Kidney (tissue), 14 donors: ENCODE data around the gene LRCH3. TPM values are rescaled to one million over a fixed set of nuclear protein-coding genes. Genes with fewer than 3 reads are reported as not detected.

Source experiments
- DNase-seq, 5 donors: peaks; one replicate each; pipeline ENCODE4 v3.0.0-alpha.2; 2013 to 2020
- FAIRE-seq: peaks from 2 replicates; lab custom pipeline; 2012; peaks lifted over from hg19 to GRCh38; lab: Jason Lieb, UNC
- H3K27ac ChIP-seq, 2 donors: one replicate each; pipeline ENCODE4 v1.7.0; 2013; ENCODE audit warnings: low read depth in 2 of 2, low read length in 2 of 2, inconsistent platforms in 1 of 2
- H3K27me3 ChIP-seq: one replicate; pipeline ENCODE4 v1.7.1; 2013; ENCODE audit warnings: low read length, inconsistent platforms; ENCODE audit not compliant: control insufficient read depth, insufficient read depth
- H3K36me3 ChIP-seq, 3 donors: one replicate each; pipeline versions ENCODE4 v1.7.0 to v1.7.1; 2013; ENCODE audit warnings: low read length in 3 of 3, control low read depth in 1 of 3, inconsistent platforms in 1 of 3; ENCODE audit not compliant: insufficient read depth in 3 of 3, control insufficient read depth in 2 of 3
- H3K4me1 ChIP-seq, 3 donors: one replicate each; pipeline versions ENCODE4 v1.7.0 to v1.7.1; 2013; ENCODE audit warnings: low read length in 3 of 3, inconsistent platforms in 1 of 3, low read depth in 1 of 3; ENCODE audit not compliant: control insufficient read depth in 2 of 3, insufficient read depth in 2 of 3
- H3K4me3 ChIP-seq, 3 donors: one replicate each; pipeline versions ENCODE4 v1.7.0 to v1.8.1; 2013; ENCODE audit warnings: low read length in 3 of 3, control low read depth in 1 of 3, inconsistent platforms in 1 of 3
- H3K9ac ChIP-seq, 3 donors: one replicate each; pipeline versions ENCODE4 v1.7.0 to v1.7.1; 2013; ENCODE audit warnings: low read length in 3 of 3, control low read depth in 1 of 3, inconsistent platforms in 1 of 3
- H3K9me3 ChIP-seq, 3 donors: one replicate each; pipeline versions ENCODE4 v1.7.0 to v1.7.1; 2013; ENCODE audit warnings: low read length in 3 of 3, control low read depth in 1 of 3, inconsistent platforms in 1 of 3; ENCODE audit not compliant: control insufficient read depth in 2 of 3, insufficient read depth in 1 of 3
- CTCF ChIP-seq: IDR thresholded peaks from 3 replicates; pipeline ENCODE4 v1.5.1; 2012; ENCODE audit warnings: mild to moderate bottlenecking, moderate library complexity, borderline replicate concordance; ENCODE audit not compliant: insufficient read depth; ENCODE audit errors: extremely low read depth
- intact Hi-C: fragments of 100-400 bp; cut with DNase I; formaldehyde crosslinking; loops from one replicate; pipeline ENCODE4 v1.11.1; 2022
- polyA plus RNA-seq: library from polyadenylated mRNA; stranded (reverse); fragments of 350-450 nt; fragmentation: Illumina TruSeq; extraction: RNeasy Lipid Tissue Mini Kit (QIAGEN cat#74804); gene quantifications from one replicate; pipeline ENCODE4 v1.2.3, GENCODE V29; 2014; ENCODE audit warnings: low read depth, low replicate concordance; ENCODE audit not compliant: insufficient read depth
- total RNA-seq: library from RNA; stranded (reverse); fragmentation: NEBNext Ultra II Directional; extraction: Animal tissue kit (Norgen Biotek cat#: 25700); gene quantifications from one replicate; pipeline ENCODE4 v1.2.1, GENCODE V29; 2021
- donor health status: control.
- donor health status: control.
- donor health status: control.
- donor health status: control.
- donor health status: control.
- donor health status: DM: yes; HTN: yes; CAD: no.
- donor health status: Normal renal cell carcinoma (clear cell type).

LRCH3 gene
- total and polyA plus RNA-seq, 2 donors from 2014 or later = 11.6 to 52.0 TPM

- H3K4me1 ChIP-seq = no peaks in the 10 kb centered on the region
- no peak overlapping the region for H3K9ac ChIP-seq
- H3K27ac ChIP-seq = no peak overlapping the region
- no peaks in the 10 kb centered on the region for H3K9me3 ChIP-seq
- DNase-seq (no peak), FAIRE-seq (no peak)
- no peaks in the 10 kb centered on the region for H3K27me3 ChIP-seq
- intact Hi-C loops = no loop called here
- H3K36me3 ChIP-seq = no peaks in the 10 kb centered on the region
- H3K4me3 ChIP-seq = no peak overlapping the region
- TF ChIP-seq CTCF = no peak
These were observed 101.1 kb downstream of the LRCH3 start for GRCh38 chr3:197892162-197892561.

DNA sequence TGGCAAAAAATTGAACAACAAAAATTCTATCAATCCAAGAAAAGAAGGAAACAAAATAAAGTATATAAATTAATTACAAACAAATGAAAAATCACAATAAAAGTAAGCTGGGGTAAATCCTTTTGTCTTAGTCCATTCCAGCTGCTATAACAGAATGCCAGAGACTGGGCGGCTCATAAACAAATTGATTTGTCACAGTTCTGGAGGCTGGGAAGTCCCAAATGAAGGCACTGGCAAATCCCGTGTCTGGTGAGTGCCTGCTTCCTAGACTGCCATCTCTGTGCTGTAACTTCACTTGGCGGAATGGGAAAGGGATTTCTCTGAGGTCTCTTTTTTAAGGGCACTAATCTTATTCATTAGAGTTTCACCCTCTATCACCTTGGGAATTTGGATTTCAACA lies 105.4 kb downstream of the LRCH3 start:
- FAIRE-seq = no peak
- H3K4me1 ChIP-seq = no peaks in the 10 kb centered on the region
- intact Hi-C loops = no loop called here

GRCh38 chr3:197899833-197900478 lies 108.9 kb downstream of the LRCH3 start:
- DNase-seq = no peak
- FAIRE-seq = no peak

More for the DNA sequence above, 105.4 kb downstream of the LRCH3 start:
- no peak for TF ChIP-seq CTCF
- Histone ChIP-seq H3K9me3 (no peaks in the 10 kb centered on the region), H3K27me3 (no peaks in the 10 kb centered on the region), H3K9ac (no peak overlapping the region), H3K27ac (no peak overlapping the region), H3K4me3 (no peak overlapping the region), H3K36me3 (no peaks in the 10 kb centered on the region)
- DNase-seq = no peak

More at GRCh38 chr3:197899833-197900478, 108.9 kb downstream of the LRCH3 start:
- Histone ChIP-seq H3K27me3 (no peaks in the 10 kb centered on the region), H3K9ac (no peak overlapping the region), H3K4me3 (no peak overlapping the region), H3K9me3 (no peaks in the 10 kb centered on the region), H3K4me1 (no peaks in the 10 kb centered on the region), H3K36me3 (no peaks in the 10 kb centered on the region), H3K27ac (no peak overlapping the region)
- intact Hi-C loops = no loop called here
- TF ChIP-seq CTCF = no peak
